K562 (cell line): ENCODE data around the gene HRH1. TPM values are rescaled to one million over a fixed set of nuclear protein-coding genes. Genes with fewer than 3 reads are reported as not detected.

Experiments
- AFF1 ChIP-seq, 2 experiments: fragments of 450-650 bp; IDR thresholded peaks; 2 replicates each; pipeline ENCODE4 v1.6.1; 2018; ENCODE audit warnings: mild to moderate bottlenecking in 2 of 2, low read depth in 1 of 2; ENCODE audit not compliant: partially characterized antibody in 2 of 2
- ATF1 ChIP-seq, 2 experiments: fragments of 450-650 bp in 1 of 2; IDR thresholded peaks; 2 replicates each; pipeline ENCODE4 v1.6.1; 2016; ENCODE audit warnings: missing compliant biosample characterization in 1 of 2, missing genetic modification characterization in 1 of 2
- BDP1 ChIP-seq: IDR thresholded peaks from 3 replicates; pipeline ENCODE4 v1.6.1; 2011; ENCODE audit not compliant: insufficient read length, insufficient read depth
- CAMTA2 ChIP-seq: fragments of 250-450 bp; sonication (Bioruptor Pico); conservative IDR thresholded peaks from 2 replicates; pipeline ENCODE4 v1.5.1; 2022
- CBX1 ChIP-seq: sonication (generic); IDR thresholded peaks from 2 replicates; pipeline ENCODE4 v1.6.1; 2016; ENCODE audit warnings: antibody characterized with exemption, low read depth, mild to moderate bottlenecking
- CBX3 ChIP-seq, 2 experiments: IDR thresholded peaks; 1 replicate in 1 of 2; 2 replicates in 1 of 2; pipeline ENCODE4 v1.6.1; 2012; ENCODE audit warnings: inconsistent platforms in 2 of 2, low read length in 2 of 2, borderline replicate concordance in 1 of 2, control low read depth in 1 of 2
- ESRRB ChIP-seq: fragments of 250-450 bp; sonication (Bioruptor Pico); IDR thresholded peaks from 2 replicates; pipeline ENCODE4 v1.5.0; 2020; ENCODE audit warnings: mild to moderate bottlenecking, moderate library complexity, borderline replicate concordance
- JUND ChIP-seq, 2 experiments: IDR thresholded peaks; 2 replicates in 1 of 2; 3 replicates in 1 of 2; pipeline ENCODE4 v1.6.1; 2011; ENCODE audit warnings: borderline replicate concordance in 2 of 2, low read depth in 2 of 2, low read length in 2 of 2, improper control_type of control experiment in 1 of 2, missing biosample characterization in 1 of 2, missing genetic modification characterization in 1 of 2, missing genetic modification reagents in 1 of 2
- KLF10 ChIP-seq: fragments of 250-450 bp; sonication (Bioruptor Pico); IDR thresholded peaks from 2 replicates; pipeline ENCODE4 v1.6.1; 2021; ENCODE audit warnings: matching md5 sums
- MLX ChIP-seq, 2 experiments: fragments of 450-650 bp in 1 of 2; sonication (generic) in 1 of 2; formaldehyde crosslinking; conservative IDR thresholded peaks; 2 replicates each; pipeline versions ENCODE4 v1.4.0 to v1.8.1; 2020 to 2022; ENCODE audit warnings: mild to moderate bottlenecking in 1 of 2, missing genetic modification reagents in 1 of 2
- MNT ChIP-seq, 2 experiments: fragments of 450-650 bp; conservative IDR thresholded peaks; 2 replicates each; pipeline ENCODE4 v1.6.1; 2017; ENCODE audit warnings: mild to moderate bottlenecking in 2 of 2, moderate library complexity in 2 of 2
- MYNN ChIP-seq, 2 experiments: sonication (generic); formaldehyde crosslinking in 1 of 2; IDR thresholded peaks; 2 replicates each; pipeline versions ENCODE4 v1.5.0 to v1.6.1; 2016 to 2020; ENCODE audit warnings: antibody characterized with exemption in 1 of 2, missing genetic modification reagents in 1 of 2
- NELFE ChIP-seq: IDR thresholded peaks from 2 replicates; pipeline ENCODE4 v1.6.1; 2011; ENCODE audit warnings: mild to moderate bottlenecking; ENCODE audit not compliant: insufficient read depth, insufficient read length
- NR1H2 ChIP-seq: sonication (generic); formaldehyde crosslinking; IDR thresholded peaks from 2 replicates; pipeline ENCODE4 v1.4.0; 2020; ENCODE audit warnings: mild to moderate bottlenecking, missing genetic modification reagents
- RBM22 ChIP-seq: fragments of 200-400 bp; formaldehyde crosslinking; IDR thresholded peaks from 2 replicates; pipeline ENCODE4 v1.6.1; 2018; ENCODE audit warnings: low read length, low read depth; ENCODE audit not compliant: poor library complexity, severe bottlenecking
- ZFP36 ChIP-seq: fragments of 150-350 bp; IDR thresholded peaks from 2 replicates; pipeline ENCODE4 v1.6.1; 2018; ENCODE audit warnings: low read length, low read depth; ENCODE audit not compliant: partially characterized antibody
- ZNF12 ChIP-seq: sonication (generic); formaldehyde crosslinking; IDR thresholded peaks from 2 replicates; pipeline ENCODE4 v1.4.0; 2020; ENCODE audit warnings: mild to moderate bottlenecking, missing genetic modification reagents
- ZNF717 ChIP-seq: fragments of 250-450 bp; sonication (Bioruptor Pico); IDR thresholded peaks from 2 replicates; pipeline ENCODE4 v1.5.0; 2021
- ZNF79 ChIP-seq: fragments of 250-450 bp; sonication (Bioruptor Pico); IDR thresholded peaks from 2 replicates; pipeline ENCODE4 v1.4.0; 2020; ENCODE audit warnings: low read depth, mild to moderate bottlenecking, moderate library complexity
- polyA plus RNA-seq, 8 experiments: library from polyadenylated mRNA; depleted of rRNA in 4 of 8; stranded (reverse) in 5 of 8; unstranded in 3 of 8; fragments of >200 nt; fragmentation: Nextera tagmentation in 2 of 8; fragmentation: Illumina TruSeq in 1 of 8; extraction: Ambion mirVana in 2 of 8; extraction: Trizol in 1 of 8; gene quantifications; 2 replicates each; pipeline versions ENCODE4 v1.2.1 to v1.2.3, GENCODE V29; 2011 to 2014; ENCODE audit warnings: inconsistent platforms in 1 of 8, missing spikeins in 1 of 8
- total RNA-seq, 7 experiments: library from RNA; depleted of rRNA in 6 of 7; stranded (reverse); fragments of >200 nt in 6 of 7; fragmentation: Illumina TruSeq in 2 of 7; extraction: Trizol in 2 of 7; gene quantifications; 2 replicates each; pipeline versions ENCODE4 v1.2.1 to v1.2.3, GENCODE V29; 2011 to 2021; ENCODE audit warnings: low replicate concordance in 1 of 7

Gene HRH1
- total and polyA plus RNA-seq, 9 of the 15 experiments (the other 6 are each of a cell fraction or from before 2014, with no cell fraction given): 0.03 to 0.15 (median 0.06) TPM; not detected in 1

GRCh38 chr3:11288786-11289637, 134.7 kb downstream of the HRH1 start (continued):
- TF ChIP-seq MNT (conservative IDR thresholded peaks at IDR 0.05) (peak in 1 of 2 experiments; percentile 44; a peak in 1 of 4 replicates), CAMTA2 (CRISPR knock-in tag) (no peak), ESRRB (no peak), BDP1 (no peak), CBX3 (IDR thresholded peaks at IDR 0.05; ENCODE audit: borderline replicate concordance in 1 of 2, low read length in 2 of 2) (no peak), KLF10 (CRISPR knock-in tag) (no peak), CBX1 (no peak), ZNF717 (CRISPR knock-in tag) (no peak), RBM22 (no peak), ZFP36 (no peak), ZNF12 (CRISPR knock-in tag) (no peak), ZNF79 (no peak), AFF1 (IDR thresholded peaks at IDR 0.05; ENCODE audit: low read depth in 1 of 2, partially characterized antibody in 2 of 2) (peak in 1 of 2 experiments; percentile 19), MLX (CRISPR knock-in tag; conservative IDR thresholded peaks at IDR 0.05) (no peak), ATF1 (CRISPR knock-in tag; IDR thresholded peaks at IDR 0.05) (no peak), ATF1 (tag; IDR thresholded peaks at IDR 0.05) (peak; percentile 78), NELFE (no peak), NR1H2 (CRISPR knock-in tag) (no peak), MYNN (IDR thresholded peaks at IDR 0.05) (no peak), MYNN (CRISPR knock-in tag; IDR thresholded peaks at IDR 0.05) (no peak), JUND (IDR thresholded peaks at IDR 0.05; ENCODE audit: borderline replicate concordance, low read depth, low read length) (peak; percentile 97), JUND (tag; IDR thresholded peaks at IDR 0.05; ENCODE audit: borderline replicate concordance, low read depth, low read length) (peak; percentile 98)
